Upper lobe of right lung (tissue), 1 donor: ENCODE data around the gene MORN4. TPM values are rescaled to one million over a fixed set of nuclear protein-coding genes. Genes with fewer than 3 reads are reported as not detected.
A peak's percentile ranks its signal among the peaks of the same experiment; 100 is the strongest.
"Not testable (repeated sequence)": the region's sequence is repeated elsewhere in the genome, so short reads cannot be mapped to it uniquely, and the experiment has no call there.

Experiments used
- ATAC-seq: fragments of 200-7000 bp; cut with Tn5 transposase; one replicate; pipeline ENCODE4 v1.9.1; 2020; ENCODE audit warnings: mild to moderate bottlenecking, moderate library complexity
- DNase-seq: peaks from one replicate; pipeline ENCODE4 v3.0.0-alpha.2; 2020
- H3K27ac ChIP-seq: fragments of 200-600 bp; one replicate; pipeline ENCODE4 v1.8.0; 2022
- H3K27me3 ChIP-seq: fragments of 200-600 bp; one replicate; pipeline ENCODE4 v1.8.0; 2022; ENCODE audit warnings: mild to moderate bottlenecking
- H3K36me3 ChIP-seq: fragments of 200-600 bp; one replicate; pipeline ENCODE4 v1.8.0; 2022
- H3K4me1 ChIP-seq: fragments of 200-600 bp; one replicate; pipeline ENCODE4 v1.8.0; 2022
- H3K4me3 ChIP-seq: fragments of 200-600 bp; one replicate; pipeline ENCODE4 v1.8.0; 2022; ENCODE audit warnings: mild to moderate bottlenecking
- H3K9me3 ChIP-seq: fragments of 200-600 bp; one replicate; pipeline ENCODE4 v1.8.0; 2022
- CTCF ChIP-seq: fragments of 200-600 bp; IDR thresholded peaks from one replicate; pipeline ENCODE4 v1.8.0; 2022; ENCODE audit warnings: antibody characterized with exemption
- intact Hi-C: fragments of 100-400 bp; cut with DNase I; formaldehyde crosslinking; loops from one replicate; pipeline ENCODE4 v1.11.0; 2022
- total RNA-seq: library from RNA; stranded (reverse); fragmentation: NEBNext Ultra II Directional; extraction: Animal tissue kit (Norgen Biotek cat#: 25700); gene quantifications from one replicate; pipeline ENCODE4 v1.2.1, GENCODE V29; 2021
- donor health status: DM: no; HTN: yes; CAD: no; lungs with severe emphysema.

MORN4 gene
- total RNA-seq, 1 donor from 2014 or later, result 3.8 TPM

DNA sequence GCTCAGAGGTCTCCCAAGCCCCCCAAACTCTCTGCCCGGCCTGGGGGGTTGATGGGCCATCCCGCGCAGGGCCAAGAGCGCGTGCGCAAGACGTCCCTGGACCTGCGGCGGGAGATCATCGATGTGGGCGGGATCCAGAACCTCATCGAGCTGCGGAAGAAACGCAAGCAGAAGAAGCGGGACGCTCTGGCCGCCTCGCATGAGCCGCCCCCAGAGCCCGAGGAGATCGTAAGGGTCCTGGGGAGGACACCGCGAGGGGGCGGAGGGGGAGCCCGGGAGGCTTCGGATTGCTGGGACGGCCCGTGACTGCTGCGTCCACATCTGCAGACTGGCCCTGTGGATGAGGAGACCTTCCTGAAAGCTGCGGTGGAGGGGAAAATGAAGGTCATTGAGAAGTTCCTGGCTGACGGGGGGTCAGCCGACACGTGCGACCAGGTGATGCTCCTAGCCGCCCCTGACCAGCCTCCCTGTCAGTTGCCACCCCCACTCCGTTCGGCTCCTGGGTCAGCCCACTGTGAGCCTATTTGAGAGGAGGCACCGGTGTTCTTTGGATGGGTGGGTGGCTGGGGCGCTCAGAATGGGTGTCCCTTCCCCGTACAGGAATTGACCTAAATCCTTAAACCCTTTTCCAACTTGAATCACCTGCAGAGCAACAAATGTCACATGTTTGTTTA, 55.0 kb downstream of the MORN4 start:
- Histone ChIP-seq H3K27ac (no peak overlapping the region), H3K4me1 (peaks cover 5% of the 10 kb centered on the region), H3K36me3 (no peaks in the 10 kb centered on the region), H3K9me3 (no peaks in the 10 kb centered on the region), H3K27me3 (no peaks in the 10 kb centered on the region), H3K4me3 (no peak overlapping the region)
- no peak for DNase-seq
- TF ChIP-seq CTCF, result no peak
- intact Hi-C loops, result no loop called here
- ATAC-seq, result no peak

GRCh38 chr10:97577701-97578100, 55.6 kb downstream of the MORN4 start:
- TF ChIP-seq CTCF, result no peak

DNA sequence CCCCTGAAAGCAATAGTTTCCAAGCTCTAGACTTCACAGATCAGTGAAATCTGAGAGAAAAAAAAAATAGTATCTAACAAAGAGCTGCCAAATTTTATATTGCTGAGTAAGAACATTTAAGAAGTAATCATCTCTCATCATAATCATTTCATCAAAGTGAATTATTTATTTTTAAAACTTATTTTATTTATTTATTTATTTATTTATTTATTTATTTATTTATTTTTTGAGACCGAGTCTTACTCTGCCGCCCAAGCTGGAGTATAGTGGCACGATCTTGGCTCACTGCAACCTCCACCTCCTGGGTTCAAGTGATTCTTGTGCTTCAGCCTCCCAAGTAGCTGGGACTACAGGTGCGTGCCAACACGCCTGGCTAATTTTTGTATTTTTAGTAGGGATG, 56.8 kb downstream of the MORN4 start:
- H3K4me3 ChIP-seq, H3K36me3 ChIP-seq, H3K27ac ChIP-seq, H3K27me3 ChIP-seq, DNase-seq, ATAC-seq, intact Hi-C loops, H3K9me3 ChIP-seq: not testable (repeated sequence)
- peaks cover 14% of the 10 kb centered on the region for H3K4me1 ChIP-seq

More at GRCh38 chr10:97577701-97578100, 55.6 kb downstream of the MORN4 start:
- no peaks in the 10 kb centered on the region for H3K27me3 ChIP-seq
- no peaks in the 10 kb centered on the region for H3K9me3 ChIP-seq
- H3K27ac ChIP-seq, result no peak overlapping the region
- H3K36me3 ChIP-seq, result no peaks in the 10 kb centered on the region
- DNase-seq (no peak), ATAC-seq (no peak)
- peaks cover 7% of the 10 kb centered on the region for H3K4me1 ChIP-seq
- intact Hi-C loops, result no loop called here
- no peak overlapping the region for H3K4me3 ChIP-seq

GRCh38 chr10:97575127-97575668, 58.1 kb downstream of the MORN4 start:
- H3K27me3 ChIP-seq, result no peaks in the 10 kb centered on the region
- intact Hi-C loops, result no loop called here
- no peak for TF ChIP-seq CTCF
- H3K4me3 ChIP-seq, result no peak overlapping the region
- DNase-seq (no peak), ATAC-seq (no peak)
- no peak overlapping the region for H3K27ac ChIP-seq
- peaks cover 15% of the 10 kb centered on the region for H3K36me3 ChIP-seq
- H3K9me3 ChIP-seq, result no peaks in the 10 kb centered on the region
- peaks cover 14% of the 10 kb centered on the region for H3K4me1 ChIP-seq

DNA sequence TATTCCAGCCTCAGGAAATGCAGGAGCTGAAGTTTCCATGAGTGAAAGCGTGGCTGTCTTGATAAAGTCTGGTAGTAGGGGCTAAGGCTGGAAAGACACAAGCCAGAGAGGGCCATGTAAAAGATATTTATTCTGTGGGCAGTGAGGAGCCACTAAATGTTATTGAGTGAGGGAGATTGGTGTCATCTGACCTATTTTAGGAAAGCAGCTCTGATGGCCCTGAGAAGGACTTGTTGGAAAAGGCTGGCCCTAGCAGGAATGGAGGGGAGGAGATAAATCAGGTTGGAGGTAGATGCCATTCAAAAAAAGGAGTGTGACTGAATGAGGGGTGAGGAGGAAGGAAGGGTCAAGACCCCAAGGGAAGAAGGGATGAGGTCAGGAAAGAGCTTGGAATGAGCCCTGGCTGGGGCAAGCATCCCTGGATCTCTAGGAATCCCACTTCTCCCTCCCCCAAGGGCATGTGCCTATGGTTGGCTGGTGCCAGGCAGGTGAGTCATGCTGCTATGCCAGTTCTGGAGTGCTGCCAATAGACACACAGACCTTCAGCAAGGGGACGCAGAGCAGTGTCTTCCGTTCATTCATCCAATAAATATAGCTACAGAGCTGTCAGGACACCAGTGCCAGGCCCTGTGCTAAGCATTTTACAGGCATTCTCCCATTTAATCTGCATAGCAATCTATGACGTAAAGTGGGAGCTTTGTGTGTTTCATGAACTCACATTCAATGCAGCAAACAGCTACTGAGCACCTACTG, 58.8 kb downstream of the MORN4 start:
- Histone ChIP-seq H3K4me3 (no peak overlapping the region), H3K9me3 (no peaks in the 10 kb centered on the region), H3K36me3 (peaks cover 19% of the 10 kb centered on the region), H3K27me3 (no peaks in the 10 kb centered on the region), H3K4me1 (peaks cover 14% of the 10 kb centered on the region), H3K27ac (peak overlapping the region; percentile 24)
- DNase-seq (peak; percentile 80), ATAC-seq (peak; percentile 71)
- no peak for TF ChIP-seq CTCF
- intact Hi-C loops, result no loop called here

GRCh38 chr10:97573672-97574071, 59.6 kb downstream of the MORN4 start:
- H3K27me3 ChIP-seq, result no peaks in the 10 kb centered on the region
- no peak for TF ChIP-seq CTCF
- ATAC-seq, result no peak
- peaks cover 28% of the 10 kb centered on the region for H3K36me3 ChIP-seq
- H3K9me3 ChIP-seq, result no peaks in the 10 kb centered on the region
- peaks cover 14% of the 10 kb centered on the region for H3K4me1 ChIP-seq
- no peak for DNase-seq
- no peak overlapping the region for H3K4me3 ChIP-seq
- H3K27ac ChIP-seq, result no peak overlapping the region
- intact Hi-C loops, result no loop called here
